Measurements from ENCODE around the gene SMG6.
A peak's percentile ranks its signal among the peaks of the same experiment; 100 is the strongest.

The SMG6 gene

DNA sequence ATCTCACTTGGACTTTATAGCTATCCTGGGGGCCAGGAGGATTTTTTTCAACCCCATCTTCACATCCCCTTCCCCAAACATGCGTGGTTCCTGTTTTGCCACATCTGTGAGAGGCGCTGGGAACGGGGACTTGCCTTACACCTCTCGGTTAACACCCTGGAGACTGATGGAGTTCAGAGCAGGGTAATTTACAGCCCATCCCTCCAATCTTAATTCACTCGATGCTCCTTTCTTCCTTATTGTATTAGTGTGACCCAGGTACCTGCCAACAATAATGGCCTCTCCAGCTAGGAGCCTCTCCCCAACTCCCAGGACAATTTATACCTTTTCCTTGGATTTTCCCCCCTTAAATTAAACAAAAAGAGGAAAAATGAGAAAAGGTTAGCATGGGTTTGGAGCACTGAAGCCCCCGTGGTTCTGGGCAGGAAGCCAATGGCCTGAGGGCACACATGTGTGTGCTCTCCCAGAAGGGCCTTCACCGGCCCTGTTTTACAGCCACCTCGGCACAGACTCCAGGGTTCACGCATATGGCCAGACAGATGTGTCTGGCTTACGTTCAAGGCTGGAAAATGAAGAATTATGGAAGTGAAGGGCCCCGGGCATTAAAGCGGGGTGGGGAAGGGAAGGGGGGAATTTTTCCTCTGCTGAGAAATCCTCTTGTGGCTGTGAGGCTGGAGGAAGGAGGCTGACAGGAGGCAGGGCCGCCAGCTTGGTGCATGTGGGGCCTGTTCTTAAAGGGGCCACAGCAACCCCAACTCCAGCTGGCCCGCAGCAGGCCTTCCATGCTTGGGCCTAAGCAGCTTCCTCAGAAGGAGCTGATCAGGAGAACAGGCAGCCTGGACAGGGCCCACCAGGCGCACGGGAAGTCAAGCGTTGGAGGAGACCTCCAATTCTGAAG, 227.2 kb downstream of the SMG6 start:
- peak; percentile 59 for DNase-seq (ENCODE audit: low read depth)

DNA sequence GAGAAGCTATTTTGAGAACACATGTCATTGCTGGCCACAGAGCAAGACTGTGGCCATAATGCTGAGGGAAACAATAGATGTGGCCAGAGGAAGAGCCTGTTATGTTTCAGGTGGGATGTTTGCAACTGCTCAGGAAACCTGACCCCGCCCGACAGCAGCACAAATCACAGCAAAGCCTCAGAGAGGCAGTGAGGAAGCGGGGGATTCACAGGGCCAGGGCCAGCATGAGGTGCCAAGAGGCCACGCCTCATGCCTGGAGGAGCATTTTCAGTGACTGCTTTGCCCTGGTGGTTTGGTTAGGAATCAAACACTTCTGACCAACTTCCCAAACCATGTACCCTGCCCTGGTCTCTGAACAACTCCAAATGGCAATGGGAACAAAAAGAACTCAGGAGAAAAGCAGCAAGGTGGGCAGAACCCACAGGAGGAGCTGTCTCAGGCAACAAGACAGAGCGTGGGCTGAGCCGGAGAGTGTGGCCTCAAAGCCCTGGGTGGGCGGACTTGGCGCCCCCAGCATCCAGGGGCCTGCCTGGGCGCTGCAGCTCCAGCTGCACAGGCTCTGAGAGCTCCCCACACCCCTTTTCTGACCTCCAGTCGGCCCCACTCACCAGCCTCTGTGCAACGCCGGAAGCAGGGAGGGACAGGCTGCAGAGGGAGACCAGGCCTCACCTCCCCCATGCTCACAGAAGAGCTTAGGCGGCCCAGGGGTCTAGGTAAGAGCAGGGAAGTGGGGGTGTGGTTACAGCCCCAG, 228.1 kb downstream of the SMG6 start:
- peak; percentile 75 for DNase-seq (ENCODE audit: low read depth)

DNA sequence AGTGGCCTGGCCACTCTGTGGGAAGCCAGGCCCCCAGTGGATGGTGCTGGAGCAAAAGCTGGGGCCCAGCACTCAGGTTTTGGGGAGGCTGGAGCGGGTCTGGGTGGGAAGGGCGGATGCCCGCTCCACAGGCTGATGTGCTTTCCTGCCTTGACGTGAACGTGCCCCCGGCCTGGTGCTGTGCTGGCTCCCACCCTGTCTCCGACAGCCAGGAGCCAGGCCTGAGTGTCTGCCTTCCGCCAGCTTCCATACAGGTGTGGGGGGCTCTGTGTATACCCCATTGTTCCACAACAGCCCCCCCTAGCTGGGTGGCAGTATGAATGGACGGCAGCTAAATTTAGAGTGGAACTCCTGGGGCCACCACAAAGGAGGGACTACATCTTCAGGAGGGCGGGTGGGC, 228.7 kb downstream of the SMG6 start:
- no peak for DNase-seq (ENCODE audit: low read depth)

DNA sequence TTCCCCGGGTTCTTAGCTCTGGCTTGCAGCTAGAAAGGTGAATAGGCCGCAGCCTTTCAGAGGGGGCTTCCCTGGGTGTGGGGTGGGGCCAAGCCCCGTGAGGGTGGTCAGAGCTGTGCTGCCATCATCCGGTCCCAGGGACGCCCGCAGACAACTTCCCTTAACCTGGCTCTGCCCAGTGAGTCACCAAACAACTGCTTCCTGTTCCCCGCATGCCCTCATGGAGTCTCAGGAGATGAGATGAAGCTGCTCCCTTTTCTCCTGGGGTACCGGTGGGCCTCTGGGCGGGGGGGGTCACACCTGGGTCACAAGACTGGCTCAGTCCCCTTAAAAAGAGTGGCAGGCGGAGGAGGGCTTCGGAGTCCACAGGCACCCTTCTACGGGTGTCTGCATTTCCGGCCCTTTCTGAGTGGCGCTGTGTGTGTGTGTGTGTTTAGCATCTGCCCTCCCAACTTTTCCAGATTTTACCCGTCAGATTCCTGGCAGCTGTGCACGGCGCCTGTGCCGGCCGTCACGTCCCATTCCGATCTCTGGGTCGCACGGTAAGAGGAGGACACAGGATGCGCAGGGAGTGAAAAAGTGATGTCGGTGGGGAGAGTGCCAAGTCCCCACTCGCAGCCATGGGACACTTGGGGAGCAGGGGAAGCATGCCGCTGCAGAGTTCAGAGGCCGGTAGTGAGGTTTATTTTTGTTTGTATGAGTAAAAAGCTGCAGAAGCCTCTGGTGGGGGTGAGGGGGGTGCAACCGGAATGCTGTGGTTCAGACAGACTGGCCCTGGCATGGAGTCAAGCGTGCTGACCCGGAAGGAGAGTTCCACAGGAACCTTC, 231.9 kb downstream of the SMG6 start:
- DNase-seq (ENCODE audit: low read depth): no peak

DNA sequence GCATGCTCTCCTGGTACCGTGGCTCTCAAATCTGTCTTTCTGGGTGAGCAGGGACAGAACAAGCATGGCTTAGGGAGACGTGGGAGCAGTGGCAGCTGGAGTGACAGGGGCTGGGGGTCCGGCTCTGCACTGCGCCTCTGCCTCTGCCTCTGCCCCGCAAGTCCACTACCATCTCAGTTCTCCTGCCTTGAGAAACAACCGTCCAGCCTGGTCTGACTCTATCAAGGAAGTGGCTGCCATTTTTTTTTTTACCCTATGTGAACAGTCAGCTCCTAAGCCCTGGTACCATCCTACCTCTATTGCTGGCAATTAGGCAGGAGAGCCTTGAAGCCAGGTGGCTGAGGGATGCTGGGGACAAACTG, 232.6 kb downstream of the SMG6 start:
- no peak for DNase-seq (ENCODE audit: low read depth)

DNA sequence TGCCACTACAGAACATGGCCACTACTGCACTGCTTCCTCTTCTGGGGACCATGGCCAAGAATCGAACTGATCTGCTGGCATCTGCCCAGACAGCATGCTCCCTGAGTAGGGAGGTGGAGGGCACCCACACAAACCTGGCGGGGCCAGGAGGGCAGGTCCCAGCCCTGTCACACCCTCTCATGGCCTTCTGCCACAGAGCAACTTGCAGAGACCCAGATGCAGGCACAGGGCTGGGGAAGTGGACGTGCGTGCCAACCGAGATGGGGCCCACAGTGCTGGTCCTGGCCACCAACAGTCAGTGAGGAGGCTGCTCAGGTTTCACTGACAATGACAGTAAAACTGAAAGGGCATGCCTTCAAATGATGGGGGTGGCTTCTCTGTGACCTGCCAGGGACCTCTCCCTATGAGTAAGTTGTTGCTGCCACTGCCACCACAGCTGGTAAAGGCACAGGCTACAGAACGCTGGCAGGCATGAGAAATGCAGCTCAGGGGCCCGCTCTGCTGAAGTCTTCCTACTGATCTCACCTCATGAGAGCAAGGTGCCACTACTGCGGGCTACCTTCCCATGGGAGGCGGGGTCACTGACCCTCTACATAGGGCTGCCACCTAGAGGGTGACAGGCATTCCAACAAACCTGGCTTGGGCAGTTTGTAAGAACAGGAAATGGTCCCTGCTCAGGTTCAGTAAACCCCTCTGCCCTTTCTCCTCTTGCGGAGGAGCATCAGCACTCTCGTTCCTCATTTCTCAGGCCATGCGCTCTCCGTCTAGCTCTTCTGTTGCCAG, 233.2 kb downstream of the SMG6 start:
- DNase-seq (ENCODE audit: low read depth): no peak

DNA sequence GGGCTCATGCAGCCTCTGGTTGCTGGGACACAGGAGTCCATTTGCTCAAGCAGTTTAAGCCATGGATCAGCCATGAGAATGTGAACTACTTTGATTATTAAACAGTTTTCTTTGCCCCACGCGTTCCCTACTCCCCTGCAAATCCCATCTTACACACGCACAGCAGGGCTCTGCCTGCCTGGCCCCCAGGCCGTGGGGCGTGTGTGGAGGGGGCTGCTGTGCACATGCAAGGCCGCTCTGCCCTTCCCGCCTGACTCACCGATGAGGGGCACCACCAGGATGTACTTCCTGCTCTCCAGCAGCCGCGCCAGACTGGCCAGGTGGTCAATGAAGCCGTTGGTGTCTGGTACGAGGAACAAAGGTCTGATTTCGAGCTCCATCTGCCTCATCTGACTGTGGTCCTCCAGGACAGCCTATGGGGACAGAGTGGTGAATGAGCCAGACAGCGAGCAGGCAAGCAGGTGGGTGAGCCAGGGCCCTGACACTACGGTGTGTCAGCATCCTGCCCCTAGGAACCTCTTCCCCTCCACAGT, 235.0 kb downstream of the SMG6 start:
- peak; percentile 86 for DNase-seq (ENCODE audit: low read depth)

DNA sequence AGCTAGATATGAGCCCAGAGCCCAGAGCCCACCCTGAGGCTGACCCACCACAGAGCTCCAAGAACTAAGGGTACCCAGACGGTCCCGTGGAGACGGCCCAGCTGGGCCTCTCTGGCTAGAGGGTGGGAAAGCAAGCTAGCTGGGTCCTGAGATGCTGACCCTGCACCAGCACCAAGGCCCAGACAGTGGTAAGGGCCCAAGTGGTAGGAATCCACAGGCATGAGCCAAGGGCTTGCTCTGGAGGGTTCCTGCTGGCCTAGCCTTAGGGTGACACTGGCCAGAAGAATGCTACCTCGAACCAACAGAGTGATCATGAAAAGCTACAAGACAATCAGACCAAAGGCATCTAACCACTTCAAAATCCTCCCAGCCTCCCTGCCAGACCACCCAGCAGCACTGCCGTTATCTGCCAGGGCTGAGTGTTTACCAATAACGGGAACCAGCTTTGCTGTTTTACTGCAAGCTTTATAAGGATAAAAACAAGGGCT, 235.5 kb downstream of the SMG6 start:
- DNase-seq (ENCODE audit: low read depth): peak; percentile 97

DNA sequence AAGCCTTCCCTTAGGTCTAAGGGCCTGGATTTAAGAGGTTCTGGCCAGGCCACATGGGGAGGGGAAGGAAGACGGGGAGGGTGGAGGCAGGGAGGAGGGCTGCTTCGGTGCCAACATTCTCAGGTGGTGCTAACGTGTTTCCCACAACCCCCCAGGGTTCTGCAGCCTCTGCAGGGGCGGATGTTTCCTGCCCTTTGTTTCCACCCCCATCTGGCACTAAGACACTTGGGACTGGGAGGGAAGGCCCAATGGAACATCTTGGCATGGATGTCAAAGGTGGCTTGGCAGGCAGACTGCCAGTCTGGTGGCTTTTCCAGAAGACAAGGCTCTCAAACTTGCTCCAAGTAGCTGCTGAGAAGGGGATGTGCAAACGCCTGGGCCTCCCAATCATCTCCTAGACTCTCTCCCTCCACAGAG, 236.0 kb downstream of the SMG6 start:
- no peak for DNase-seq (ENCODE audit: low read depth)

DNA sequence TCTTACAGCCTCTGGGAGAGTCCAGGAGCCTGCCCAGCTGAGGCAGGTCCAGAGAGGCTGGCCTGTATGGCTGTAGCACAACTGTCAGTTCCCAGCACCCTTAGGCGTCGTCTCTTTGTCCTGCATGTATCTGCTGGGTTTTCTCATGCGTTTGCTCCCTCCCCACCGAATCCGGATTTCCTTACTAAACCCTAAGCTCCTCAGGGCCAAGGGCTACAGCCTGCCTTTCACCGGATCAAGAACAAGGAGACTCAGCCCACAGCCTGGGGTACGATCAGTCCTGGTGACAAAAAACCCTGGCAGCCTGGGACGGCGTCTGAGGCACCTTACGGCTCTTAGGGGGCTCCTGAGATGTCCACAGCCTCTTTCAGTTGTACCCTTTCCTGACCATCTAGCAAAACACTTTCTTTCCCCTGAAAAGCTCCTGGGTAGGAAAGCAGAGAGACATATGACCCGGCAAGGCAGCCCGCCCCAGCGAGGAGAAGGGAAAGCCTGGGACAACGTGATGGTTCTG, 236.5 kb downstream of the SMG6 start:
- DNase-seq (ENCODE audit: low read depth): no peak

DNA sequence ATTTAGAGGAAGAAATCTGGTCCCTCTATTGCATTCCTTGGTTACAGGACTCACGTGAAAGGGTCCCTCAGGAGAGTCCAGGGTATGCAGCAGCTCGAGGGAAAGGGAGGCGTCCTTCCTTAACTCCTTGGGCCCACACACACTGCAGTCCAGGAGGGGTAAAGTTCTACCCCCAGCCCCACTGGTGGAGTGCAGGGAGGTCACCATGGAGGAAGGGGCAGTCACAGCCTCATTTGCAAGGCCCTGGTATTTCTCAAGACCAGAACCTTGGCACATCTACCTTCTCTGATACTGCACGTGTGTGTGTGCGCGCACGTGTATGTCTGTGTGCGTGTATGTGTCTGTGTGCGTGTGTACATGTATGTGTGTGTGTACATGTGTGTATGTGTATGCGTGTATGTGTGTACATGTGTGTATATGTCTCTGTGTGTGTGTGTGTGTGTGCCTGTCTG, 237.6 kb downstream of the SMG6 start:
- DNase-seq (ENCODE audit: low read depth): no peak

DNA sequence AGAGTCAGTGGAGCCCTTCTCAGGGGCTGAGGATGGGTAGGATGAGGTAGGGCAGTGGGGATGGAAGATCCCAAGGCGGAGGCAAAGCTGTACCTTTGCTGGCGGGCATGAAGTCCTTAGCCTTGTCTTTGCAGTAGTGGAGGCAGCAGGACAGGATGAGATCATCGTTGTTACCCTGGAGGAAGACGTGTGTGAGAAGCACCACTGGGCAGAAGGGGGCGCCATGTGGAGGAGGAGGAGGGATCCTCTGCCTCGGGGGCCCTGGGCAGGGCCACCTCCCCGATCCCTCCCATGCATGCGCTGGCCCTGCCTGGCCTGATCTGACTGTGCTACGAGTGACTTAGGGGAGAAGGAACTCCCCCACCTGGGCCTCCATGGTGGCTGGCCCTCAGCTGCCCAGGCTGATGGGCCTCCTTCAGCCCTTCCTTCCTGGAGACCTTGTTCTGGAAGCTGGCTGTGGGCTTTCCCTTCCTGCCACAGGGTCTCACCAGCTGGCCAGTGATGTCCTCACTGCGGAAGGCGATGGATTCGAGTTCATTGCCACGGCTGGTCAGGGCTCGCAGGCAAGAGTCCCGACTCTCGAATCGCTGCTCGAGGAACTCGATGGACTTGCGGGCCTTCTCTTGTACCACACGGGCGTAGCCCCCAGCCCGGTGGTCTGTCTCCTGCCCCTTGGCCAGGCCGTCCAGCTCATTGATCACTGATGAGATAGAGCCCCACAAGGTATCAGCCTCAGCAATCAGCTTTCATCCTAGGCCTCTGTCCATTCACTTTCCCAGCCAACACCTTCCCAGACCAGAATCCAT, 238.4 kb downstream of the SMG6 start:
- DNase-seq (ENCODE audit: low read depth): peak; percentile 77

DNA sequence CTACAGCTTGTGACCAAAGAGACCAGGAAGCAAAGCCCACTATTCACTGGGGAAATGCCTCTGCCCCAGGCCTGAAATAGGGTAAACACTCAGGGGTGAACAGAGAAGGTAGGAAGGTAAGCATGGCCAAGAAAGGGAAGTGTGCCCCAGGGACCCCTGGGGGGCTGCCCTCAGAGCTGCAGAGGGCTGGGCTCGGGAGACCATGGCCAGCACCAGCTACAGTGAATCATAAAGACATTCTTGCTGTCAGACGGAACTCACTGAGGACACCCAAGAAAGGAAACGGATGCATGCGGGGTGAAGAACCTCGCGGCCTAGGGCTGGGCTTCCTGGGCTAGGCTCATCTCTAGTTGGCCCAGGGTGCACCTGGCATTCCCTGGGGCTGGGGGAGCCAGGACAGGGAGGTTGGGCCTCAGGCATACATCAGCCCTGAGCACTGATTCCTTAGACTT, 239.0 kb downstream of the SMG6 start:
- no peak for DNase-seq (ENCODE audit: low read depth)

DNA sequence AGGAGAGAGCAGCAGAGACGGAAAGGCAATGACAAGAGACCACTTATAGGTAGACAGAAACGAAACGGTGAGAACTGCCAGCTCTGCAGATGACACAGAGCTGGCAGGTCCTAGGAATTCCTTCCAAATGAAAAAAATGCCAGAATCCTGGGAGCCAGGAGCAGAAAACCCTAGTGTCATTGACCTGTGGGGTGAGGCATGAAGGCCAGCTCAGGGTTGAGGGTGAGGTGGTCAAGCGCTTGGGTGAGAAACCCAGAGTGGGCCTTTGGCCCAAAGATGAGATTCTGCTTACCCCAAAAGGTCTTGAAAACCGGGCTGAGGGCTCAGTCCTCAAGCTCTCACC, 239.5 kb downstream of the SMG6 start:
- DNase-seq (ENCODE audit: low read depth): no peak

DNA sequence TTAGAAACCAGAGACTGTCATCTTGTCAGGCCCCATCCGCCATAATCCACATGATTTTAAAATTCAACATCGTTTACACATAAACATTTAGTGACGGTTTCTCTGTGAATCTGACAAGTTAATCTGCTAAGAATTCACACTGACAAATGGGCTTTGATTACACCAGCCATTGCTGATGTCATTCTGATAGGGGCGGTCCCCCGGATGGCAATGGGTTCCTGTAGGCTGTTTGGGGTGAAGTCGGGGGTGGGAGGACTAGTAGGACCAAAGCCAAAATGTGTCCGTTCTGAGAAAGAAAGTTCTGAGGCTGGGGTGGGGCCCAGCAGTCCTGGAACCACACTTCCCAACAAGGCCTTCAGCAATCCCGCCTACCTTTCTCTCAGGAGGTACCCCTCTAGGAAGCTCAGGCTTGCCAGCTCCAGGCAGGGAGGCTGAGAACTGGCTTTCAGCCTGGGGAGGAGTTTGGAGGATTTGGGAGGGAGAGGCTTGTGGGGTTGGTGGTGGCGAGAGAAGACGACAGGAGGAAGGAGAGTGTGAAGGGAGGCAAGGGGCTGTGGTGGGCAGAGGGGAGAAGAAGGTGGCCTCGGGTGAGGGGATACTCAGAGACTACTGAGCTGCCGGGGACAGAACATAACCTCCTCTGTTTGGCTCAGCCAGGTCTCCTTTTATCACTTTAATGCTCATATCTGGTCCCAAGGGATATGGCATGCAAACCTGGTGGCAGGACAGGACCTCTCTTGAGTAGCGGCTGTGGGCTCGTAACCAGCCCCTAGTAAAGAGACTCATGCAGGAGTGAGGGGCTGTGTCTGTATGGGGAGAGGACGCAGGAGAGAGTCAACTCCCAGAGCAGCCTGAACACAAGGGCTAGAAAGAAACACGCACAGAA, 240.1 kb downstream of the SMG6 start:
- peak; percentile 97 for DNase-seq (ENCODE audit: low read depth)

DNA sequence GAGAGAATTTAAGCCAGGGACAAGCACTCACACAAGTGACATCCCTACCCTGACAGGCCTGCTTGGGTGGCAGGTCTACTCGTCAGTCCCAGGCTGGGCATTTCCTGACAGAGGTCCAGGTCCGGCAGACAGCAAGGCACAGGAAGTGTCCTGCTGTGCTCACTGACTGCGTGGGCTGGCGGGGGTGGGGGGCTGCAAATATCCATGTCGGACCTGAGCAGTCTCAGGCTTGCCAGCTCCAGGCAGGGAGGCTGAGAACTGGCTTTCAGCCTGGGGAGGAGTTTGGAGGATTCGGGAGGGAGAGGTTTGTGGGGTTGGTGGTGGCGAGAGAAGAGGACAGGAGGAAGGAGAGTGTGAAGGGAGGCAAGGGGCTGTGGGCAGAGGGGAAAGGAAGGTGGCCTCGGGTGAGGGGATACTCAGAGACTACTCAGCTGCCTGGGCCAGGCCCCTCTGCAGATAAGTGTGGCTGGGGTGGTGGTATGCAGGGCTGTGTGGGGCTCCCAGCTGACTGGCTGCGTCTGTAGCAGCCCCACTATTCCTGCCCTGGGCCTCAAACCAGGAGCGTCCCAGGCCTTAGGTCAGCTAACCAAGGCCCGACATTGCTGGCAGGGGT, 240.9 kb downstream of the SMG6 start:
- no peak for DNase-seq (ENCODE audit: low read depth)

DNA sequence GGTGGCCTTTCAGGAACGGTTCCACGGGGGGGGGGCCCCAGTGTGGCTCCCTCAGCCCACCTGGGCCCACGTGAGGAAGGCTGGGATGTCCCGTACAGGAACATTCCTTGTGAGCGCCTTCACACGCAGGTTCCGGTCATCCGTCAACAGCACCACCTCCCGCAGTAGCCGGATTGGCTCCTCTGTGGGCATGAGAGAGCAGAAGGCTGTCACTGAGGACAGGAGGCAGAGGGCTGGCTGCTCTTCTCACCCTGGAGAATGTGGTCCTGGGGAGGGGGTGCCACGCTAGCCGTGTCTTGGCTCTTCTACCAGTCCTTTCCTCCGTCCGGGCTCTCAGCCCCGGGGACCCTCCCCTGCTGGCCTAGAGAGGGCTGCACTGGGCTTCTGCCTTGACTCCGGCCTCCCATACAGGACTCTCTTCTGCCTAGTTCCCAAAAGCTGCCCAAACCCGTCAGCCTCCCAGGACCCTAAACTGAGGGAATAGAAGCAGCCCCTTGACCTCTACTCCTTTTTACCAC, 242.1 kb downstream of the SMG6 start:
- no peak for DNase-seq (ENCODE audit: low read depth)

DNA sequence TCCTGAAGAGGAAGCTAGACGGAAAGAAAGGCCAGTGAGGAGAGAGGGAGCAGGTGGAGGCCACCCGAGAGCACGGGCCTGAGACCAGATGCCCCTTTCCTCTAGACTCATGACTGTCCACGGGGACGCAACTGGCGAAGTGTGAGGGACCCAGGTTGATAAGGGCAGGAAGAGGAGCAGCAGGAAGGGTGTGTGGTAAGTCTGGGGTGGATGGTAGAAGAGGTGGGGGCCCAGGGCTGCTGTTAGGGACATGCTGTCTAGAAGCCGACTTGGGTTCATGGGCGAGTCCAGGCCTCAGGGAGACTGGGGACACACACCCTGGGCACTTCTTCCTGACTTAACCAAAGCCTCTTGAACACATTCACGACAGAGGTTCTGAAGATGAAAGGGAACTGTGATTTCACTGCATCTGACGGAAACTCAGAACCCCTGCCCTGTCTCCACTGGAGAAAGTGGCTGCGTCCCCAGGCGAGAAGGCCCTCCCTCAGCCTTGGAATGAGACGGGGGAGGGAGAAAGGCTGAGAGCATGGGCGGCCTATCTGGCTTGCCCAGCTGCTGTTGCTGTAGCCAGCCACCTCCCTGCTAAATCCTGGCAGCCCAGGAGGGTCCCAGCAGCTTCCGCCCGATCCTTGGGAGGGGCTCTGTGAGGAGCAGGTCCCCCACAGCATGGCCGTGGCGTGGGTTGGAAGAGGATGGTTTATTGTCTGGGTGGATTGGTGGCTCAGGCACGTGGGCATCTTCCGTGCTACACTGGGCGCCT, 242.7 kb downstream of the SMG6 start:
- no peak for DNase-seq (ENCODE audit: low read depth)
